HL-60 (cell line): ENCODE data around the gene SNX5.

Source experiments
- DNase-seq, 2 experiments: peaks; one replicate each; pipeline ENCODE4 v3.0.0-alpha.2; 2010 to 2020; ENCODE audit warnings: low read depth in 1 of 2, low spot score in 1 of 2
- H3K27ac ChIP-seq: fragments of 250-450 bp; sonication (Bioruptor Pico); replicated peaks from 2 replicates; pipeline ENCODE4 v1.5.1; 2020; ENCODE audit warnings: mild to moderate bottlenecking, moderate library complexity
- H3K27me3 ChIP-seq: fragments of 250-450 bp; sonication (Bioruptor Pico); 2 replicates; pipeline ENCODE4 v1.5.1; 2021; ENCODE audit warnings: mild to moderate bottlenecking, moderate library complexity; ENCODE audit not compliant: insufficient read depth, poor library complexity, severe bottlenecking
- H3K4me3 ChIP-seq: replicated peaks from 2 replicates; pipeline ENCODE4 v1.5.1; 2011; ENCODE audit warnings: mild to moderate bottlenecking, control low read depth, low read length; ENCODE audit not compliant: insufficient read depth
- GABPA ChIP-seq: IDR thresholded peaks from 2 replicates; pipeline ENCODE4 v1.6.1; 2012; ENCODE audit warnings: low read depth
- POLR2AphosphoS5 ChIP-seq: IDR thresholded peaks from 2 replicates; pipeline ENCODE4 v1.6.1; 2012; ENCODE audit warnings: low read depth
- REST ChIP-seq: IDR thresholded peaks from 2 replicates; pipeline ENCODE4 v1.6.1; 2012; ENCODE audit warnings: low read depth; ENCODE audit not compliant: insufficient replicate concordance
- SPI1 ChIP-seq: IDR thresholded peaks from 2 replicates; pipeline ENCODE4 v1.6.1; 2012; ENCODE audit warnings: low read depth, mild to moderate bottlenecking, borderline replicate concordance
- TF ChIP-seq, protein P1 (sequence below): IDR thresholded peaks from one replicate; pipeline ENCODE4 v1.5.1; 2011; ENCODE audit warnings: low read length, control low read depth, inconsistent platforms; ENCODE audit not compliant: insufficient read depth

SNX5 gene

GRCh38 chr20:17905544-17905943, 63.0 kb downstream of the SNX5 start:
- no peaks in the 10 kb centered on the region for H3K27me3 ChIP-seq
- no peak overlapping the region for H3K4me3 ChIP-seq
- TF ChIP-seq, protein P1, sequence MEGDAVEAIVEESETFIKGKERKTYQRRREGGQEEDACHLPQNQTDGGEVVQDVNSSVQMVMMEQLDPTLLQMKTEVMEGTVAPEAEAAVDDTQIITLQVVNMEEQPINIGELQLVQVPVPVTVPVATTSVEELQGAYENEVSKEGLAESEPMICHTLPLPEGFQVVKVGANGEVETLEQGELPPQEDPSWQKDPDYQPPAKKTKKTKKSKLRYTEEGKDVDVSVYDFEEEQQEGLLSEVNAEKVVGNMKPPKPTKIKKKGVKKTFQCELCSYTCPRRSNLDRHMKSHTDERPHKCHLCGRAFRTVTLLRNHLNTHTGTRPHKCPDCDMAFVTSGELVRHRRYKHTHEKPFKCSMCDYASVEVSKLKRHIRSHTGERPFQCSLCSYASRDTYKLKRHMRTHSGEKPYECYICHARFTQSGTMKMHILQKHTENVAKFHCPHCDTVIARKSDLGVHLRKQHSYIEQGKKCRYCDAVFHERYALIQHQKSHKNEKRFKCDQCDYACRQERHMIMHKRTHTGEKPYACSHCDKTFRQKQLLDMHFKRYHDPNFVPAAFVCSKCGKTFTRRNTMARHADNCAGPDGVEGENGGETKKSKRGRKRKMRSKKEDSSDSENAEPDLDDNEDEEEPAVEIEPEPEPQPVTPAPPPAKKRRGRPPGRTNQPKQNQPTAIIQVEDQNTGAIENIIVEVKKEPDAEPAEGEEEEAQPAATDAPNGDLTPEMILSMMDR = no peak
- TF ChIP-seq REST = no peak
- no peak for TF ChIP-seq GABPA
- no peak for DNase-seq
- no peak overlapping the region for H3K27ac ChIP-seq

DNA sequence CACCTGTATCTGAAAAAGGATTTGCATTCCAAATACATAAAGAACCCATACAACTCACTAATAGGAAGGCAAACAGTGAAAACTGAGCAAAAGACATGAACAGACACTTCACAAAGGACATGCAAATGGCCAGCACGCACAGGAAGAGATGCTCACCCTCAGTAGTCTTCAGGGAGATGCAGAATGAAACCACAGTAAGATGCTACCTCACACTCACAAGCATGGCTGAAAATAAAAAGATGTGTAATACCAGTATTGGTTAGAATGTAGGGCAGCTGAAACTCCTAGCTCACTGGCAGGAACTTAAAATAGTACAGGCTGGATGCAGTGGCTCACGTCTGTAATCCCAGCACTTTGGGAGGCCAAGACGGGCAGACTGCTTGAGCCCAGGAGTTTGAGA, 64.6 kb downstream of the SNX5 start:
- Histone ChIP-seq H3K27ac (no peak overlapping the region), H3K27me3 (no peaks in the 10 kb centered on the region), H3K4me3 (no peak overlapping the region)
- TF ChIP-seq POLR2AphosphoS5 = no peak
- TF ChIP-seq GABPA = no peak
- TF ChIP-seq SPI1 = no peak
- no peak for TF ChIP-seq REST
- TF ChIP-seq, protein P1 = no peak
- no peak for DNase-seq

GRCh38 chr20:17902531-17903083, 66.0 kb downstream of the SNX5 start:
- Histone ChIP-seq H3K27ac (no peak overlapping the region), H3K27me3 (no peaks in the 10 kb centered on the region), H3K4me3 (no peak overlapping the region)
- no peak for TF ChIP-seq REST
- TF ChIP-seq SPI1 = no peak
- TF ChIP-seq POLR2AphosphoS5 = no peak
- no peak for DNase-seq

GRCh38 chr20:17901971-17902370, 66.6 kb downstream of the SNX5 start:
- Histone ChIP-seq H3K4me3 (no peak overlapping the region), H3K27ac (no peak overlapping the region), H3K27me3 (no peaks in the 10 kb centered on the region)
- TF ChIP-seq POLR2AphosphoS5 = no peak
- no peak for TF ChIP-seq SPI1
- TF ChIP-seq GABPA = no peak
- TF ChIP-seq, protein P1 = no peak
- no peak for TF ChIP-seq REST
- DNase-seq = no peak
